ACC112 (cell line): ENCODE data around the gene SORCS1.

Source experiments
- H2AFZ ChIP-seq: fragments of 200-600 bp; sonication (generic); one replicate; pipeline ENCODE4 v1.6.0; 2017; ENCODE audit warnings: antibody characterized with exemption, low read length; ENCODE audit not compliant: unreplicated experiment
- H3K27ac ChIP-seq: fragments of 200-600 bp; sonication (generic); 2 replicates; pipeline ENCODE4 v1.5.1; 2014; ENCODE audit warnings: low read depth, mild to moderate bottlenecking, antibody characterized with exemption, low read length, moderate library complexity
- H3K27me3 ChIP-seq: fragments of 200-600 bp; sonication (generic); 2 replicates; pipeline ENCODE4 v1.6.1; 2014; ENCODE audit warnings: mild to moderate bottlenecking, antibody characterized with exemption, low read length, moderate library complexity, mixed read lengths; ENCODE audit not compliant: insufficient read depth
- H3K36me3 ChIP-seq: fragments of 200-600 bp; sonication (generic); 2 replicates; pipeline ENCODE4 v1.6.1; 2016; ENCODE audit warnings: mild to moderate bottlenecking, antibody characterized with exemption, low read length, moderate library complexity, mixed read lengths; ENCODE audit not compliant: insufficient read depth
- H3K4me1 ChIP-seq: fragments of 200-600 bp; sonication (generic); one replicate; pipeline ENCODE4 v1.6.1; 2016; ENCODE audit warnings: low read length, mixed read lengths; ENCODE audit not compliant: insufficient read depth, unreplicated experiment, control insufficient read depth
- H3K4me3 ChIP-seq: fragments of 200-600 bp; sonication (generic); 2 replicates; pipeline ENCODE4 v1.5.1; 2014; ENCODE audit warnings: mild to moderate bottlenecking, low read depth, low read length
- H3K79me2 ChIP-seq: fragments of 200-600 bp; sonication (generic); one replicate; pipeline ENCODE4 v1.6.0; 2016; ENCODE audit warnings: low read length; ENCODE audit not compliant: control insufficient read depth, unreplicated experiment, insufficient read depth

SORCS1 gene

DNA sequence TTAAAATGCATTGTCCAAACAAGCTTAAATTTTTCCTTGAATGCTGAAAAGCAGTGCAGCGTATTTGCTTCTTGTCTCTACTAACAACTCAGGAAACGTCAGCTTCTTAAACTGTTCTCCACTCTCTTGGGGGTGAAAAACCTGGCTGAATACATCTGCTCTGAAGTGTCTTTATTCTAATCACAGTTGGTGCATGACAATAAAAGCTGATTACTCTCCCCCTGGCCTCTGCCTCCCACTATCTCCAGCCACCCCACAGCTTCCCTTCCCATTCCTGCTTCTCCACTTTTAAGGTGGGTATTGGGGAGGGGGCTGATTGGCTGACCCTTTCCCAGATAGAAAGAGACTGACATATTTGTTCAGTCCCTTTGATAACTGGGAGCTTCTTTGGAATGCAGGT is 456.0 kb downstream of the SORCS1 start:
- Histone ChIP-seq H3K79me2 (no peaks in the 10 kb centered on the region), H3K27me3 (peaks cover 13% of the 10 kb centered on the region), H2AFZ (no peak overlapping the region), H3K27ac (no peak overlapping the region), H3K4me1 (no peaks in the 10 kb centered on the region), H3K4me3 (no peak overlapping the region), H3K36me3 (no peaks in the 10 kb centered on the region)

DNA sequence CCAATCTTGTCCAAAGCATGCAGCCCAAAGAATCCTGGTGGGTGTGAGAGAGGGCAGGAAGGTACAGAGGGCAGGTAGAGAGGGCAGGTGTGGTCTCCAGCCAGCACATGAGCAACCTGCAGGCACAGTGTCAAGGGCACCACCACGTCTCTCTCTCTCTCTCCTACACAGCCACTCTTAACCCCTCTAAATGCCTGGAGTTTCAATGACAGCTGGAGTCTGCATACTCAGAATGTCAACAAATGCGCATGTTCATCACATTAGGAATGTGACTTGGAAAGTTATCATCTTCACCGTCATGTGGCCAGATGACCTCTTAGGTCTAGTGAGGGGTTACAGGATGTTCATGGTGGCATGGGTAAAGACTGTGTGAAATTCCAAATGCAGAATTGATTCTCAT is 456.8 kb downstream of the SORCS1 start:
- Histone ChIP-seq H3K4me1 (no peaks in the 10 kb centered on the region), H3K36me3 (no peaks in the 10 kb centered on the region), H2AFZ (no peak overlapping the region), H3K27ac (no peak overlapping the region), H3K79me2 (no peaks in the 10 kb centered on the region), H3K27me3 (peaks cover 17% of the 10 kb centered on the region), H3K4me3 (no peak overlapping the region)

DNA sequence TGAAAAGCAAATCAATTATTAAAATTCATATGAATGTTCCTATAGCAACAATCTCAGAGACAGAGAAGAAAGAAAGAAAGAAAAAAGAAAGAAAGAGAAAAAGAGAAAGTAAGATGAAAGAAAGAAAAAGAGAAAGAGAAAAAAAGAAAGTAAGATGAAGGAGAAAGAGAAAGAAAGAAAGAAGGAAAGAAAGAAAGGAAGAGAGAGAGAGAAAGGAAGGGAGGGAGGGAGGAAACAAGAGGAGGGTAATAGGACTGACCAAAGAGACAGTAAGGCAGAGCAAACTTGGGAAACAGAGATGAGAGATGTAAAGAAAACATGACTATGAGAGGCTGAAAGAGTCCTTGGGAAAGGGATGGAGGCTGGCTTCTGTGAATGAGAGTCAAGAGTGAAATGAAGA is 458.4 kb downstream of the SORCS1 start:
- no peaks in the 10 kb centered on the region for H3K36me3 ChIP-seq
- no peaks in the 10 kb centered on the region for H3K4me1 ChIP-seq
- no peaks in the 10 kb centered on the region for H3K79me2 ChIP-seq
- H3K27me3 ChIP-seq, result peaks cover 31% of the 10 kb centered on the region
- H3K4me3 ChIP-seq, result no peak overlapping the region
- no peak overlapping the region for H3K27ac ChIP-seq
- H2AFZ ChIP-seq, result no peak overlapping the region

DNA sequence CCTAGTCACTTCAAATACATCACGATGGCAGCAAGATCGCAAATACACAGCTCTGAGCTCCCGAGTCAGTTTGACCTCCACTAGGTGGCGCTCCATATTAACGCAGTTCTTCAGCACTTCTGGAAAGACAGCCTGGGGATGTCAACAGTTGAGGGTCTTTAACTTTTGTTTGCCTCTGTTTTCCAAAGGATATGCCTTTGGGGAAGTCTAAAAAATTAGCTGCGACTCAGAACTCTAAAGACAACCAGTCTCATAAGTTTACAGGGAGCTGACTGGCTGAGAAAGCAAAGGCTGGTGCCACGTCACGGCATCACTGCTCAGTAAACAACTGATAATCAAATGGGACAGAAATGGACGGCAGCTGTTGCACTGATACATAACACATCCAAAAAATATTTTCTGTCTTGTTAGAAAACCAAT is 458.8 kb downstream of the SORCS1 start:
- H3K4me3 ChIP-seq, result no peak overlapping the region
- H3K27ac ChIP-seq, result no peak overlapping the region
- peaks cover 35% of the 10 kb centered on the region for H3K27me3 ChIP-seq
- H3K79me2 ChIP-seq, result no peaks in the 10 kb centered on the region
- no peaks in the 10 kb centered on the region for H3K4me1 ChIP-seq
- no peak overlapping the region for H2AFZ ChIP-seq
- H3K36me3 ChIP-seq, result no peaks in the 10 kb centered on the region

DNA sequence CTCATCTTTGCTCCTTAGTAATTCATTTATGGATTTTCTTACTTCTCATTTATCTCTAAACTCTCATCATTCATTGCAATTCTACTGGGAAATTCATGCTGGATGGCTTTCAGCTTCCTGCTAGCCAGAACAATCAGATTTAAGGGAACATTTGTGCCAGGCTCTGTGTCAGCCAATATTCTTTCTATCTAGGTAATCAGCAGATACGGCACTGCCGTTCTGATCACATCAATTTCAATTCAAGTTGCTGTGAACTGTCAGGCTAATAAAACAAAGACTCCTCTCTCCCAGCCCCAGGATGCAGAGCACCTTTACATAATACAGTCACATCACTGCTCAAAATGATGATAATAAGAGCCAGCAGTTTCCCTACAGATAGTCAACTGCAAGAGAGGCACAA is 468.3 kb downstream of the SORCS1 start:
- Histone ChIP-seq H3K36me3 (no peaks in the 10 kb centered on the region), H2AFZ (no peak overlapping the region), H3K79me2 (no peaks in the 10 kb centered on the region), H3K27ac (no peak overlapping the region), H3K27me3 (peaks cover 51% of the 10 kb centered on the region), H3K4me3 (no peak overlapping the region), H3K4me1 (no peaks in the 10 kb centered on the region)

DNA sequence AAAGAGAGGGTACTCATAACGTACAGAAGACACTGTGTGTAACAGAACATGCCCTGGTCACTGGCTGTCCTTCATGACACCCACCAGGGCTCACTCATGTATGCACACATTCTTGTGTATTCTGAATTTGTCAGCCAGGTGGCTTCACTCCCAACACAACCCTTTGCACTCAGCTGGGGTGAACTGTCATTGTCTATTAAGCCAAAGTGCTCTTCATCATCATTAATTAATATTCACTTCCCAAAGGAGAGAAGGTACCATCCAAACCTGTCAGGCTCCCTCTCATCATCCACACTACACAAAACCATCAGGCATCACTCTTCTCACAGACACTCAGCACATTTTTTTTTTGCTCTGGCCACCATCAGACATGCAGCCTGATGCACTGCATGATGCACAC is 469.8 kb downstream of the SORCS1 start:
- Histone ChIP-seq H2AFZ (no peak overlapping the region), H3K27me3 (peaks cover 53% of the 10 kb centered on the region), H3K27ac (no peak overlapping the region), H3K4me3 (no peak overlapping the region), H3K79me2 (no peaks in the 10 kb centered on the region), H3K36me3 (no peaks in the 10 kb centered on the region), H3K4me1 (no peaks in the 10 kb centered on the region)

DNA sequence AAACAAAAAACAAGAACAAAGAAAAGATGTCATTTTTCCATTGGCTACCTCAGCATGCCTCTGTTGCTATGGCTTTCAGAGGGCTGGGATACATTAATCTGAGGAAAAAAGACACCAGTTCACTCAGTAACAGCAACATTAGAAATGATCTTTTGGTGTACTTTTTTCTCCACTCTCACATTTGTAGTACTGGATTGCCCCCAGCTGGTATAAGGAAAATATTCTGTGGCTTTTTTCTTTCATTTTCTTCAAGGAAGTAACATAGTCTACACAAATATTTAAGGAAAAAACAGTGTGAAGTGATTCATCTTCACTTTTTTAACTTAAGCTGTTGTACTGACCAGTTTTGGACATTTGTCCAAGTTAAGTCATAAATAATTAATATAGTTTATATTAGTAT is 482.3 kb downstream of the SORCS1 start:
- no peaks in the 10 kb centered on the region for H3K79me2 ChIP-seq
- no peak overlapping the region for H3K4me3 ChIP-seq

DNA sequence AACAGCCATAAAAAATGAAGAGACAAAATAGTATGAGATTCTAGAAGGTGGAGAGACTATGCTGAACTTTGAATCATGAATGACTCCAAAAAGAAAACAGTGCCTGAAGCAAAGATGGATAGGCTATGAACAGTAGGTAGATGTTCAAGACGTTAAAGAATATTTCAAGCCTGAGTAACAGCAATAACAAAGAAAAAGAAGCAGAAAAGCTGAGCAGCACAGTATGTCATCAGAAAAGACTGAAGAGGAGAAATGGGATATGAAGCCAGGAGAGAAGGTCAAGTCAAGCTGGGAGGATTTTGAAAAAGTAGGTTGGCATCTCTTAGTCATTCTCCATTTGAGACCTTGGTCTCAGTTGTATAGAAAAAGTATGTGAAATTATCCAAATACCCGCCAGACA is 484.4 kb downstream of the SORCS1 start:
- no peaks in the 10 kb centered on the region for H3K79me2 ChIP-seq
- H3K36me3 ChIP-seq, result no peaks in the 10 kb centered on the region
- no peaks in the 10 kb centered on the region for H3K4me1 ChIP-seq
- no peak overlapping the region for H2AFZ ChIP-seq
- no peak overlapping the region for H3K27ac ChIP-seq
- H3K27me3 ChIP-seq, result peaks cover 43% of the 10 kb centered on the region
- H3K4me3 ChIP-seq, result 0 out of 2 replicates have a peak overlapping the region, but pooled peaks have one; percentile 65

More for the DNA sequence above, 482.3 kb downstream of the SORCS1 start:
- Histone ChIP-seq H3K4me1 (no peaks in the 10 kb centered on the region), H3K27ac (no peak overlapping the region), H2AFZ (no peak overlapping the region), H3K27me3 (peaks cover 50% of the 10 kb centered on the region), H3K36me3 (no peaks in the 10 kb centered on the region)

DNA sequence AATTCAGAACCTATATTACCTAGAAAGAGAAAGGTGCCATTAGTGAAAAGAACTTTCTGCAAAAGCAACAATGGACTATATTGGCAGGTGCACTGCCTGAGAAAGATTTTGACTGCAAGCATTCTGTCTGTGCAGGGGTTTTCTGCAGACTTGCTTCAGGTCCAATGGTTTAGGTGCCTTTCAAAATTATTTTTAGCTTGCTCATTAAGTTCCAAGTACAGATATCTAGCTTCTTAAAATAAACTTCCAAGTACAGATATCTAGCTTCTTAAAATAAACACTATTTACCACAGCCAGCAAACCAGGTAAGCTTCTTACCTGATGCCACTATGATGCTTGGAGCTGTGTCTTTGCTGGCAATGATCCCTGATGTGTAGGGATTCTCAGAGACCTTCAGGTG is 485.2 kb downstream of the SORCS1 start:
- Histone ChIP-seq H3K36me3 (no peaks in the 10 kb centered on the region), H2AFZ (no peak overlapping the region), H3K27me3 (peaks cover 35% of the 10 kb centered on the region), H3K4me1 (no peaks in the 10 kb centered on the region), H3K27ac (no peak overlapping the region), H3K79me2 (no peaks in the 10 kb centered on the region), H3K4me3 (no peak overlapping the region)

DNA sequence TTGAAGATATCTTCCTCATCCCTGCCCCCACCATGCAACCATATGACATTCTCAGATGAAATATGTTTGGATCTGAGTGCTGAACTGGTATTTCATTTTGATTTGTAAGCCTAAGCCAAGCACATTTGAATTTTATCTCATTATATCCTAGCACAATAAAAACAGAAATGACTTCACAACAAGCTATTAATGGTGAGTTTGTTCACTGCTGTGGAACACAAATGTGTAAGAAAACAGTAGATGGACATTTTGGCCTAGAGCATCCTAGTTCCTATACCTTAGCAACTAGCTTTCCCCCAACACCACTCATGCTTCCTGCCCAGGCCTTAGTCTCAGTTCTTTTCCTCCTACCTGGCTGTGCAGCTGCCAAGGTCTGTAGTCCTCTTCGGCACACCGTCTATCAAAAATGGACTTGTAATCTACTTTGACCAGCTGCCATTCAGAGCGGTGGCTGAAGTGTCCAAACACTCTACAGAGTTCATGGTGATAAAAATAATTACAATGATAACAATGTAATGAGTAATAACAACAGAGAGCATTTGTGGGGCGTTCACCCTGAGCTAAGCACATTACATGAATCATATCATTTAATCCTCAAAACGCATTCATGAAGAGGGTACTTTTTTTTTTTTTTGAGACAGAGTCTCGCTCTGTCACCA is 491.9 kb downstream of the SORCS1 start:
- H3K27me3 ChIP-seq, result peaks cover 52% of the 10 kb centered on the region
- H3K36me3 ChIP-seq, result no peaks in the 10 kb centered on the region
- H3K79me2 ChIP-seq, result no peaks in the 10 kb centered on the region
- H3K4me3 ChIP-seq, result no peak overlapping the region
- no peak overlapping the region for H2AFZ ChIP-seq
- H3K4me1 ChIP-seq, result no peaks in the 10 kb centered on the region
- no peak overlapping the region for H3K27ac ChIP-seq

DNA sequence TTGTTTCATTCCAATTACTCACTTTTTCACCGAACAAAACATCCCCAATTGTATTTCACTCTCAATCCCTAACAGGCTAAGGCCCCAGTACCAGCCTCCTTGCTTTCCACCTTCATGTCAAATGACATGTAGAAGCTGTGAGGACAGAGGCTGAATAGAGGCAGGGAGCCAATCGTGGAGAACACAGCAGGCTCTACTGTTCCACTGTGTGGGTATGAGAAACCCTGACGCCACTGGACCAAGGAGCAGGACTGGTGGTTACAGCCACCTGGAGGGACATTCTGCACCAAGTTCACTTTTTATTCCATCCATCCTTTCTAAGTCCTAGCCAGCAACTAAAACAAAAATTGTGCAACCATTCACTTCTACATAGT is 502.8 kb downstream of the SORCS1 start:
- H3K4me1 ChIP-seq, result no peaks in the 10 kb centered on the region
- no peak overlapping the region for H3K27ac ChIP-seq
- no peak overlapping the region for H2AFZ ChIP-seq
- no peak overlapping the region for H3K4me3 ChIP-seq
- no peaks in the 10 kb centered on the region for H3K36me3 ChIP-seq
- H3K79me2 ChIP-seq, result no peaks in the 10 kb centered on the region
- H3K27me3 ChIP-seq, result peaks cover 22% of the 10 kb centered on the region
